Heart right ventricle (tissue), 16 donors: ENCODE data around the gene TARS1. TPM values are rescaled to one million over a fixed set of nuclear protein-coding genes. Genes with fewer than 3 reads are reported as not detected.

Source experiments
- ATAC-seq, 8 donors: fragments of 200-7000 bp; cut with Tn5 transposase; one replicate each; pipeline ENCODE4 v1.9.1; 2020; ENCODE audit warnings: mild to moderate bottlenecking in 8 of 8, moderate library complexity in 8 of 8, moderate number of reproducible peaks in 1 of 8
- DNase-seq, 2 donors: peaks; one replicate each; pipeline ENCODE4 v3.0.0-alpha.2; 2020
- H3K27ac ChIP-seq, 10 donors: fragments of 200-600 bp; sonication (generic) in 2 of 10; one replicate each; pipeline versions ENCODE4 v1.5.0 to v1.8.0; 2020 to 2022; ENCODE audit warnings: mild to moderate bottlenecking in 3 of 10
- H3K27me3 ChIP-seq, 7 donors: fragments of 200-600 bp; one replicate each; pipeline ENCODE4 v1.8.0; 2021 to 2022; ENCODE audit warnings: mild to moderate bottlenecking in 2 of 7
- H3K36me3 ChIP-seq, 9 donors: fragments of 200-600 bp; sonication (generic) in 1 of 9; one replicate each; pipeline versions ENCODE4 v1.5.0 to v1.8.0; 2020 to 2022; ENCODE audit warnings: mild to moderate bottlenecking in 2 of 9
- H3K4me1 ChIP-seq, 9 donors: fragments of 200-600 bp; sonication (generic) in 1 of 9; one replicate each; pipeline versions ENCODE4 v1.5.0 to v1.8.0; 2020 to 2022; ENCODE audit warnings: mild to moderate bottlenecking in 4 of 9
- H3K4me3 ChIP-seq, 10 donors: fragments of 200-600 bp; sonication (generic) in 2 of 10; one replicate each; pipeline versions ENCODE4 v1.5.0 to v1.8.0; 2020 to 2022; ENCODE audit warnings: mild to moderate bottlenecking in 7 of 10, moderate library complexity in 2 of 10
- H3K9me3 ChIP-seq, 11 donors: fragments of 200-600 bp in 10 of 11; sonication (generic) in 2 of 11; one replicate each; pipeline versions ENCODE4 v1.5.0 to v1.8.0; 2013 to 2022; ENCODE audit warnings: mild to moderate bottlenecking in 2 of 11, control low read depth in 1 of 11, moderate library complexity in 1 of 11
- CTCF ChIP-seq, 9 donors: fragments of 200-600 bp; sonication (generic) in 2 of 9; IDR thresholded peaks; one replicate each; pipeline versions ENCODE4 v1.5.0 to v1.8.0; 2021 to 2022; ENCODE audit warnings: antibody characterized with exemption in 9 of 9, mild to moderate bottlenecking in 5 of 9, moderate library complexity in 1 of 9
- WGBS, 2 donors: extraction: QIAGEN DNeasy Blood & Tissue Kit; methylation state at CpG; one replicate each; pipeline ENCODE4 v1.1.7; 2013; ENCODE audit warnings: inconsistent platforms in 1 of 2; 5-methylcytosine and 5-hydroxymethylcytosine counted together
- intact Hi-C, 10 donors: fragments of 100-400 bp; cut with DNase I; formaldehyde crosslinking; loops; one replicate each; pipeline versions ENCODE4 v1.11.1 to v1.14.2; 2022
- polyA plus RNA-seq, 2 donors: library from polyadenylated mRNA; stranded (reverse); fragments of 200-250 nt; gene quantifications; one replicate each; pipeline ENCODE4 v1.2.3, GENCODE V29; 2013
- total RNA-seq, 10 donors: library from RNA; stranded (reverse); fragmentation: NEBNext Ultra II Directional in 3 of 10; extraction: Animal tissue kit (Norgen Biotek cat#: 25700) in 3 of 10; gene quantifications; one replicate each; pipeline versions ENCODE4 v1.2.1 to v1.2.4, GENCODE V29; 2021 to 2023
- donor health status: Arrhythmogenic right ventricular cardiomyopathy.
- donor health status: ischemic (EF 13 %, LVEDD 7.1; RV severe dilation, severe dysfunction).
- donor health status: healthy with polysubstance abuse.
- donor health status: DM: no; HTN: yes; CAD: no.
- donor health status: DM: no; HTN: no; CAD: no.
- donor health status: ischemic (EF 25% LVEDD 6.9; RV normal size, moderate dysfunction).
- donor health status: ischemic (EF 25% LVEDD 5.7; RV mildly dilated, moderate dysfunction).
- donor health status: healthy.
- donor health status: DM: yes; HTN: yes; CAD: no.
- donor health status: Ischemic cardiomyopathy.
- donor health status: ischemic (EF 35%, LVEDD 5.7; RV mildly dilated, moderate dysfunction).
- donor health status: nonischemic (EF 11% LVEDD 7.7; RV severe dilation, severe dysfunction).
- donor health status: DM: yes; HTN: yes; CAD: no.
- donor health status: PGD.
- donor health status: ischemic (EF 29% LVEDD 5.4; RV normal size, mild dysfunction).
- donor health status: nonischemic (EF 23%, LVEDD 6.1; RV moderate dilation, normal function).

Gene TARS1
- total and polyA plus RNA-seq, 12 donors: 59.3 to 97.8 (median 73.4) TPM

DNA sequence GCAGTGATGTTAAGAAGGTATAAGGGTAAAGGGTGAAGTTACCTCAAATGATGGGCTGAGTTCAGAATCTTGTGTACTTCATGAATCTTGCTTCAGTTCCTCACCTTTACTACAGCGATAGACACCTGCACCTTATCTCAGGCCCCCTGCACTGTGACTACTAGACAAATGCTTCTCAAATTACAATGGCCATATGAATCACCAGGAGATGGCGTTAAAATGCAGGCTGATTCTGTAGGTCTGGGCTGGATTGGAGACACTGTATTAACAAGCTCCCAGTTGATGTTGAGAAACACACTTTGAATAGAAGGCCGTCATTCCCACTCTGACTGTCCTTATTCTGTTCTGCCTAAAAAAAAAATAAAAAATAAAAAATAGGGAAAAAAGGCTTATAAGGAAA, 29.8 kb downstream of the TARS1 start:
- intact Hi-C loops: loop anchor here in 3 of 10 donors (10.0 kb wide), 1 partner anchor 494 kb away; no protein-coding TSS in a partner anchor
- Histone ChIP-seq H3K4me1 (peaks cover 0 to 7% (median 0%) of the 10 kb centered on the region in 9 donors), H3K4me3 (no peak overlapping the region), H3K27me3 (no peaks in the 10 kb centered on the region), H3K9me3 (peaks cover 0 to 8% (median 0%) of the 10 kb centered on the region in 11 donors), H3K27ac (no peak overlapping the region), H3K36me3 (peaks cover 0 to 99% (median 51%) of the 10 kb centered on the region in 9 donors)
- ATAC-seq (peak in 6 of 8 donors; percentile 37 to 62 (median 46)), DNase-seq (no peak)
- TF ChIP-seq CTCF (IDR thresholded peaks at IDR 0.05): peak in 6 of 9 donors; percentile 33 to 62 (median 48)
- 59 to 78% methylated on average over 3 of the region's 3 CpGs for whole genome bisulfite sequencing, 2 donors

- Histone ChIP-seq H3K27me3 (no peaks in the 10 kb centered on the region), H3K4me1 (peaks cover 0 to 7% (median 0%) of the 10 kb centered on the region in 9 donors), H3K9me3 (peaks cover 0 to 8% (median 0%) of the 10 kb centered on the region in 11 donors), H3K27ac (no peak overlapping the region), H3K36me3 (peaks cover 0 to 98% (median 30%) of the 10 kb centered on the region in 9 donors), H3K4me3 (no peak overlapping the region)
- ATAC-seq (no peak), DNase-seq (no peak)
- 53 to 70% methylated on average over 2 of the region's 2 CpGs for WGBS, 2 donors
- intact Hi-C loops: loop anchor here in 3 of 10 donors (10.0 kb wide), 1 partner anchor 492 kb away; no protein-coding TSS in a partner anchor
- TF ChIP-seq CTCF (IDR thresholded peaks at IDR 0.05): no peak
Measured at GRCh38 chr5:33472805-33473409, 32.1 kb downstream of the TARS1 start.

DNA sequence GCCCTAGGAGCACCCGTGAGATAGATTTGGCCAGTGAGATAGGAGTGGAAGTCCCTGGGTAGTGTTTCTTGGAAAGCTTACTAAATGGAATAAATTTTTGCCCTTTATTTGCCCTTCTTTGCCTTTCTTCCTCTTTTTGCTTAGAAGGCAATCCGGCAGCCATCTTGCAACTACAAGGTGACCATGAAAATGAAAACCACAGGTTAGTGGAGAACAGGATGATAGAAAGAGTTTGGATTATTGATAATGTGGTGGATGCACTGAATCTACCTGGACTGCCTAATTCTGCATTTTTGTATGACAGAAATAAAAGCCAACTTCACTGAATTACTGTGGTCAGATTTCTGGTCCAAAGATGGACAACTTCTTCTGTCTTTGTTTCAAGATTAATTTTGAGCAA, 33.2 kb downstream of the TARS1 start:
- WGBS, 2 donors: 97 to 98% methylated on average over 2 of the region's 2 CpGs
- ATAC-seq (no peak), DNase-seq (no peak)
- H3K4me3 ChIP-seq: no peak overlapping the region
- peaks cover 0 to 7% (median 0%) of the 10 kb centered on the region in 9 donors for H3K4me1 ChIP-seq
- intact Hi-C loops: loop anchor here in 3 of 10 donors (10.0 kb wide), 1 partner anchor 491 kb away; no protein-coding TSS in a partner anchor
- H3K9me3 ChIP-seq: peaks cover 0 to 8% (median 0%) of the 10 kb centered on the region in 11 donors
- H3K27ac ChIP-seq: no peak overlapping the region
- TF ChIP-seq CTCF (IDR thresholded peaks at IDR 0.05): no peak
- H3K36me3 ChIP-seq: peaks cover 0 to 88% (median 22%) of the 10 kb centered on the region in 9 donors
- no peaks in the 10 kb centered on the region for H3K27me3 ChIP-seq

- intact Hi-C loops: loop anchor here in 3 of 10 donors (10.0 kb wide), 1 partner anchor 490 kb away; no protein-coding TSS in a partner anchor
- no peak overlapping the region for H3K4me3 ChIP-seq
- DNase-seq (no peak), ATAC-seq (no peak)
- peaks cover 0 to 7% (median 0%) of the 10 kb centered on the region in 9 donors for H3K4me1 ChIP-seq
- TF ChIP-seq CTCF (IDR thresholded peaks at IDR 0.05): no peak
- no peaks in the 10 kb centered on the region for H3K27me3 ChIP-seq
- 84 to 89% methylated on average over 3 of the region's 3 CpGs for WGBS, 2 donors
- no peak overlapping the region for H3K27ac ChIP-seq
- H3K9me3 ChIP-seq: peaks cover 0 to 8% (median 0%) of the 10 kb centered on the region in 11 donors
- H3K36me3 ChIP-seq: peaks cover 0 to 84% (median 15%) of the 10 kb centered on the region in 9 donors
Measured at GRCh38 chr5:33474931-33475499, 34.2 kb downstream of the TARS1 start.
